ENCODE data around the gene GNAL.
"Not testable (repeated sequence)": the region's sequence is repeated elsewhere in the genome, so short reads cannot be mapped to it uniquely, and the experiment has no call there.

GNAL gene

GRCh38 chr18:11874676-11875075 lies 185.6 kb downstream of the GNAL start:
- DNase-seq (ENCODE audit: low spot score) = no peak

DNA sequence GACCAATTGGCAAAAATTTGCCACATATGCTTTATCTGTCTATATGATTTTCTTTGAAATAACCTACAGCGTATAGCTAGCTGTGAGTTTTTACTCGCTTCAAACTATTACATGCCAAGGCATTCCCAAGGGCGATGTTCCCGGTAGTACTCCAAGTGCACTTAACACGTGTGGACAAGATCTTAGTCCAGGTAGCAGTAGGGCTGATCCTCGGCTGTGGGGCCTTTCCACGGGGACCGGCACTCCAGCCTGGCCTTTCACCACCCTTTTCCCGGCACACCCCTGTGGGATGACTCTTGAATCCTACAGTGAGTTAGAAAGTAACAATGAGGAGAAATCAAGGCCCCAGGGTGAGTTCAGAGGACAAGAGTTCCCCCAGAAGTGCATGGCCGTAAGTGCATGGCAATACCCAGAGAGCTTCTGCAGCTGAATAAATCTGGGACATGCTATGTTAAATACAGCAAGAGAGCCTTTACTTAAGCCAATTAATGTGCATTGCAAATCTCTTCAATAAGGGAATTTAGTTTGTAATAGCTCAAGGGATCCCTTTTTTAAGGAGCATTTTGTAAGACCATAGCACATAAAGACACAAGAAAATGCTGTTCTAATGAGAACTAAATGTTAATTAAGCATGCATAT lies 188.6 kb downstream of the GNAL start:
- no peak for DNase-seq (ENCODE audit: low spot score)

DNA sequence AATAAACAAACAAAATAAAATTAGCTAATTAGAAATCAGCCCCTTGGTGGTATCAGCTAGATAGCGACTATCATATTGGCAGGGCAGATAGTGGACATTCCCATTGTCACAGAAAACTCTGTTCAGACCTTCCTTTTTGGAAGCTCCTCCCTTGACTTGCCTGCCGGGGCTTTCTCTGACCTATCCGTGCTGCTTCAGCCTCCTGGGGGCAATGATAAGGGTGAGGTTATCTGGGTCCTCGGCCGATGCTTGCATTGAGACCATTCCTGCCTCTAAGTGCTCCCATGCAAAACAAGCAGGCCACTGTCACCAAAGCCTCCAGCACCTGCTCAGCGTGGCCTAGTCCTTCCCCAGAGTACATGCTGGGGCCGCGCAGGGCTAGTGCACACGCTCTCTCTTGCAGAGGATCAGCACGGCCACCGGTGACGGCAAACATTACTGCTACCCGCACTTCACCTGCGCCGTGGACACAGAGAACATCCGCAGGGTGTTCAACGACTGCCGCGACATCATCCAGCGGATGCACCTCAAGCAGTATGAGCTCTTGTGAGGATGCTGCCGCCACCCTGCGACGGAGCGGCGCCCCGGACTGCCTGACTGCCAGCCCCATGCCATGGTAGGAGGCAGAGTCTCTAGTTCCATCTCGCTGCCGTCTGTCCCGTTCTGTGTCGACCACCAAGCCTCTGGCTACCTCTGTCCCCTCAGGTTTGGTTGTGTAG lies 191.7 kb downstream of the GNAL start:
- DNase-seq (ENCODE audit: low spot score) = no peak

GRCh38 chr18:11882636-11883035 lies 193.6 kb downstream of the GNAL start:
- DNase-seq (ENCODE audit: low spot score) = no peak

- no peak for DNase-seq (ENCODE audit: low spot score)
These were observed 194.1 kb downstream of the GNAL start for GRCh38 chr18:11883153-11883552.

DNA sequence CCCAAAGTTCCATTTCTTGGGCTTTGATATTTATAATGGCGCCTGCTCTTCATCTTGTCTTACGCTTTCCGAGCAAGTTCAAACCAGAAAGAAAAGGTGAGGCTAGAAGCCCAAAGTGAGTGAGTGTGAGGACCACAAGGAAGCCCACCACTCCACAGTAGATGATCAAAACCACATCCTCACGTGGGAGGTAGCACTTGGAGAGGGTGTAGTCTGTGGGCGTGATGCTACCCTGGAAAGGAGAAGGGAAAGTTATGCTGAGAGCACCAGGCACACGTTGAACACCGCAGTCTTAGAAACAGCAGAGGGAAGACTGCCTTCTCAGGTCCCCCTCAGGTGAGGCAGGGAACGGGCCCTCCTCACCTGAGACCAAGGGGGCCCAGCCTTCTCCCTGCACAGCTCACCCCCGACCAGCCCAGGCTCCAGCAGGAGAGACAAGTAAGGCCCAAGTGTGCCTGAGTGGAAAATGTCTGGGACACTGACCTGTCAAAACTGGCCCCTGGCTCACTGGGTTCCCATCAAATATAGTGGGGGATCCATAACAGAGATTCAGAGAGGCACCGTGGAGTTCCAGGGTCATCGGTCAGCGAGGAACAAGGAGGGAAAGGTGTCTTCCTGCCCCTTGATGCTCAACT lies 195.4 kb downstream of the GNAL start:
- no peak for DNase-seq (ENCODE audit: low spot score)

- DNase-seq (ENCODE audit: low spot score) = peak; percentile 14
These were observed 196.3 kb downstream of the GNAL start for GRCh38 chr18:11885278-11885947.

DNA sequence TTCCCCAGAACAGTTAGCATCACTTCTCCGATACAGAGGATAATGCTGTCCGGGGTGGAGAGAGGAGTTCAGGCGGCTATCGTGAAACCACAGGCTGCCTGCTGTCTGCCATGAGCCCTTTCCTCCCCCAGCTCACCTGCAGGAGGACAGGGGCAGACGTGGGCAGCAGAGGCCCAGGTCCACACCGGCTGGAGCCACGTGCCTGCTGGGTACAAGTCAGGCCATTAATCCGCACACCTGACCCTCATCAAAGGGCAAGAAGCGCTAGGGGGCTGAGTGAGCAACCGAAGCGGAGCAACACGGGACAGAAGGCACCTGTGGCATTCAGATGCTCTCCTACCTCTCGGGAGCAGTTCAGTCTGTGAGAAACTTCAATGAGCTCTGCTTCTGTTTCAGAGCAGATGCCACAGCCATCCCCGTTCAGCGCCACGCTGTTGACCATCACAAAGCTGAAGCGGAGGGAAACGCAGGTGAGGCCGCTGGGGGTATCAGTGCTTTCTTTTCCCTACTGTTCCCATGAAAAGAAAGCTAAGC lies 197.6 kb downstream of the GNAL start:
- DNase-seq (ENCODE audit: low spot score) = no peak

DNA sequence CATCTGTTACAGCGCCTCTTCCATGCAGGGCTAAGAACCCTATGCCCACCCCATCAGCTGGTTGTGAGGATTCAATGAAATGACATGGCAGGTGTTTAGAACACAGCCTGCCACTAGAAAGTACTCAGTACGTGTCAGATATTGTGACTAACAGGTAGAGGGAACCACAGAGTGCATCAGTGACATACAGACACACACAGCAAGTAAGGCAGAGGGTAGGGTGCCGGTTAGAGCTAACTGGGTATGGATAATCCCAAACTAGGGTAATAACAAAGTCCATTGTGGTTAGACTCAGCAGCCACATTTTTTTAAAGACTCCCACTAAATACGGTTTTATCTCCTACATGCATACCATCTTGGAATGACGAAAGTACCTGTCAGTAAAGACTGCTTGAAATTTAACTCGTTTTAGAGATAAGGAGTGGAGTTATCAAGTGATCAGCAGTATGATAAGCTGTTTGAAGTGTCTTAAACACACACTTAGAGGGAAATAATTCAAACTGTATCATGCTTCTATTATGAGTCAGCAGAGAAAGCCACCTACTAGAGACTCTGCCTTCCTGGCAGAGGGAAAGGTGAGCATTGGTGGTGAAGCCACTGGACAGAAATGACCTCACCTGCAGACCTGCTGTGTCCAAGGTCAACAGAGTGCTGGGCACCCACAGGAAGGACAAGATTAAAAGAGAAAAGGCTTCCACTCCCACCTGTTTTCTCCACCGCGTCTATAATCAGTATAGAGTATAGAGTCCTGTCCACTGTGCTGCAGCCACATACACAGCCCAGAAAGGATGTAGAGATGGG lies 198.5 kb downstream of the GNAL start:
- peak; percentile 67 for DNase-seq (ENCODE audit: low spot score)

DNA sequence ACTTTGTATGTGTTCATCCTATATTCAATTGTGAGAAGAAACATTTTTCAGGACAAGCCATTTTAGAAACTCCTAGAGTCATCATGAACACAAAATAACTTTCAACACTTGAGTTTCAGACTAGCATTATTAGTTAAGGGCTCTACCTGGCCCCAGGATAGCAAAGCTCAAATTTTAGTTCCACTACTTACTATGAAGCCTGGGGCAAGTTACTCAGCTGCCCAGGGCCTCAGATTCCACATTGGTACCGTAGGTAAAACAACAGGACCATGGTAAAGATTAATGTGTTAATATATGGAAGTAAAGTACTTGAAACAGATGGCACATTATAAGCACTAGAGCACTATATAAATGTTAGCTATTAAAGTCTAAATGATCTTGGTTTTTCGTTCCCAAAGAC lies 199.7 kb downstream of the GNAL start:
- DNase-seq (ENCODE audit: low spot score) = no peak

- DNase-seq (ENCODE audit: low spot score) = no peak
These were observed 200.2 kb downstream of the GNAL start for GRCh38 chr18:11889284-11889683.

DNA sequence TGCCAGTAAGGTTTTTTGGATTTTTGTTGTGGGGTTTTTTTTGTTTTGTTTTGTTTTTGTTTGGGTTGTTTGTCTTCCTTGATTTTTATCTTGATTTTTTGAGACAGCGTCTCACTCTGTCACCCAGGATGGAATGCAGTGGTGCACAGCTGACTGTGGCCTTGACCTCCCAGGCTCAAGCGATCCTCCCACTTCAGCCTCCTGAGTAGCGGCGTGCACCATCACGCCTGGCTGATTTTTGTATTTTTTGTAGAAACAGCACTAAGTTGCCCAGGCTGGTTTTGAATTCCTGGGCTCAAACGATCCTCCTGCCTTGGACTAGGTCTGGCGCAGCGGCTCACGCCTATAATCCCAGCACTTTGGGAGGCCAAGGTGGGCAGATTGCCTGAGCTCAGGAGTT lies 202.7 kb downstream of the GNAL start:
- DNase-seq (ENCODE audit: low spot score) = no peak

- not testable (repeated sequence) for DNase-seq (ENCODE audit: low spot score)
These were observed 203.4 kb downstream of the GNAL start for GRCh38 chr18:11892438-11892837.

DNA sequence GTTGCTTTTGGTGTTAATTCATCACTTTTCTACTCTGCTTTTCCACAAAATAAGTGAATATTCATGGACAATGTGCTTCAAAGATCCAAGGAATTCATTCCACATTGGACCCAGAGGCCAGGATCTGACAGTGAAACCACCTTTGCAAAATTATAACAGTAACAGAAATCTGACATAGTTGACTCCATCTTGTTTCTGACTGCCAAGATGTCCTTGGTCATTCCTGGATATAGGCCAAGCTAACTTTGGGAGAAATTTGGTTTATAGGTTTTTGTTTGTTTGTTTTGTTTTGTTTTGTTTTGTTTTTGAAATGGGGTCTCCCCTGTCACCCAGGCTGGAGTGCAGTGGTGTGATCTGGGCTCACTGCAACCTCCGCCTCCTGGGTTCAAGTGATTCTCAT lies 208.7 kb downstream of the GNAL start:
- DNase-seq (ENCODE audit: low spot score) = no peak

DNA sequence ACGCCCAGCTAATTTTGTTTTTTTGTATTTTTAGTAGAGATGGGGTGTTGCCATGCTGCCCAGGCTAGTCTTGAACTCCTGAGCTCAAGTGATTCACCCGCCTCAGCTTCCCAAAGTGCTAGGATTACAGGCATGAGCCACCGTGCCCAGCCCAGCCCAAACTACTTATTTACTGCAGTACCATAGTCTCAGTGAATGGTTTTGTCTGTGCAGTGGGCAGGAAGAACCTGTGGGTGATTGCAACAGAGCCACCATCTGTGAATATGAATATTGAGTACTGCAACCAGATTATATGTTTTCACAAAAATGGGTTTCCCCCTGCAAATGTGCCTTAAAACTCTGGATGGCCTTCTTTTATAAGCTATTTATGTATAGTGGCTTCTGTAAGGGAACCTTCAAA lies 210.0 kb downstream of the GNAL start:
- DNase-seq (ENCODE audit: low spot score) = no peak

GRCh38 chr18:11901826-11902438 lies 212.9 kb downstream of the GNAL start:
- DNase-seq (ENCODE audit: low spot score) = no peak

DNA sequence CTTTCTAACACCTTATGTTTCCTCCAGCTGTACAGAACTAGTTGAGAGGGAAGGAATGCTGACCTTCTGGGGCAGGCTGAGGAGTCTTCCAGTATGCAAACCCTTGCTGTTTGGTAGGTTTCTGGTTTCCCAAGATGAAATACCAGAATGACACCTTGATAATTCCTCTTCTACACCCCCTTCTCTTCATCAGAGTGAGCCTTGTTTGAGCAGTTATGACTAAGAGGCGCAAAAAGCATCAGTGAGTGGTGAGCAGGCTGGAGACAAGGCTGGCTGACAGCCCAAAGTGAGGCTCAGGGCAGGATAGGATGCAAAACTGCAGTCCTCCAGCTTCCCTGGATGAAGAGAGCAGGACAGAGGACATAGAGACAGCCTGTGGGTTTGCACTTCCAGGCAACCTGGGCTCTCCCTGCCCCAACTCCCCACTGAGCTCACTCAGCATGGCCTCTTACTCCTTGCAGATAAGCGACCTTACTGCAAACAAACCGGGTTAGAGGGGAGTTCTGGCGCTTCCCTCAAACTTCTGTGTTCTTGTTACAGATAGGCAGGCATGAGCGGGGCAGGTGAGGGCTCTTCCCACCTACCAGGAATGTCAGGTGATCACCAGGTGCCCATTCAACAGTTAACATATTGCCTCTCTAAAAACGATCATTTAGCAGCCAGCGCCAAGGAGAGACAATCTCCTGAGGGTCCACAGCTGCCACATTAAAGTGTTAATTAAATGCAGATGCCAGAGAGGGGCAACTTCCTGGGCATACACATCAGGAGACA lies 213.6 kb downstream of the GNAL start:
- DNase-seq (ENCODE audit: low spot score) = peak; percentile 22

DNA sequence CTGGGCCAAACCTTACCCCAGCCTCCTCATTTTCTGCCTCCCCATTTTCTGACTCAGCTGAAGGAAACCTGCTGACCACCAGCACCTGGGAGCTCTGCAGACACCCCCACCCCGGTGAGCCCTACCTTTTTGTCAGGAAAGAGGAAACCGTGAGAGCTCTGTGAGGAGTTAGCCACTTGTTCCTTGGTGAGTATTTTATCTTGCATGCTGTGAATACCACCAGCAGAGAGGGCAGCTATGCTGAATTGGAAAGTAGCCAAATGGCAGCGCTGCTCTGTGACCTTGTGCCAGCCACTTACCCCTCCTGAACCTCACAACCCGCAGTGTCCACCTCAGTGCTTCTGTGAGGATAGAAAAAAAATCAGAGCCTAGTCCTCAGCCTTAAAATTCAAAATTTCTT lies 216.5 kb downstream of the GNAL start:
- peak; percentile 74 for DNase-seq (ENCODE audit: low spot score)

DNA sequence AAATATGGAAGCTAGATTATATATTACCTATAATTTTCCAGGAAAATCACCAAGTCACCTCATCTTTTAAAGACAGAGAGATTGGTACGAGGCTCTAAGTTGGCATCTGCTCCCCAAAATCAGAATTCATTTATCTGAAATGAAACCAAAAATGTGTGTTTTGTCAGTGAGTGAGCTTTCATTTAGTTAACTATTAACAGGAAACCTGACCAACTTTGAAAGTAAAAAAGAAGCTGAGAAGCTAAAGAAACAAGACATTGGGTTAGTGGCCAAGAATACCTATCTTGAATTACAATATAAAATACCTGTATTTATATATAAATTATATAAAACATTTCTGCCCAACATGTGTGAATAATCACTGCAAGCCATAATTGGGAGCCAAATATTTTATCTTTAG lies 217.1 kb downstream of the GNAL start:
- peak; percentile 47 for DNase-seq (ENCODE audit: low spot score)

All from kidney tubule cell (primary cell).